Prostate gland (tissue), 2 donors: ENCODE data around the gene SEMA6A. TPM values are rescaled to one million over a fixed set of nuclear protein-coding genes. Genes with fewer than 3 reads are reported as not detected.

Experiments used
- DNase-seq: peaks from one replicate; pipeline ENCODE4 v3.0.0-alpha.2; 2019; ENCODE audit warnings: low spot score
- H3K27ac ChIP-seq, 2 donors: fragments of 200-600 bp; sonication (generic); 2 replicates each; pipeline ENCODE4 v1.5.1; 2017 to 2019
- H3K27me3 ChIP-seq: fragments of 200-600 bp; sonication (generic); replicated peaks from 2 replicates; pipeline ENCODE4 v1.5.1; 2019; ENCODE audit not compliant: insufficient read depth
- H3K36me3 ChIP-seq, 2 donors: fragments of 200-600 bp; sonication (generic); 1 replicate in 1 of 2; 2 replicates in 1 of 2; pipeline versions ENCODE4 v1.5.1 to v1.8.1; 2017 to 2019
- H3K4me1 ChIP-seq: fragments of 200-600 bp; sonication (generic); replicated peaks from 2 replicates; pipeline ENCODE4 v1.5.1; 2019
- H3K4me3 ChIP-seq, 2 donors: fragments of 200-600 bp; sonication (generic); 2 replicates each; pipeline ENCODE4 v1.5.1; 2017 to 2019
- H3K9me3 ChIP-seq: fragments of 200-600 bp; sonication (generic); 2 replicates; pipeline ENCODE4 v1.5.1; 2017
- CTCF ChIP-seq, 4 experiments: fragments of 200-600 bp in 2 of 4; fragments of 450-650 bp in 2 of 4; sonication (generic) in 2 of 4; IDR thresholded peaks; 1 replicate in 3 of 4; 2 replicates in 1 of 4; pipeline ENCODE4 v1.5.1; 2016 to 2019; ENCODE audit warnings: antibody characterized with exemption in 4 of 4, mild to moderate bottlenecking in 2 of 4, moderate library complexity in 2 of 4
- POLR2A ChIP-seq: fragments of 450-650 bp; IDR thresholded peaks from one replicate; pipeline ENCODE4 v1.6.1; 2016; ENCODE audit warnings: antibody characterized with exemption, mild to moderate bottlenecking
- POLR2AphosphoS5 ChIP-seq: sonication (generic); formaldehyde crosslinking; IDR thresholded peaks from one replicate; pipeline ENCODE4 v1.6.1; 2017; ENCODE audit warnings: antibody characterized with exemption
- WGBS: methylation state at CpG from one replicate; pipeline ENCODE4 v1.1.5; 2018; 5-methylcytosine and 5-hydroxymethylcytosine counted together
- intact Hi-C: fragments of 100-400 bp; cut with DNase I; formaldehyde crosslinking; loops from one replicate; pipeline ENCODE4 v1.14.2; 2022
- total RNA-seq, 2 donors: library from RNA; depleted of rRNA; stranded (reverse); fragments of >200 nt; gene quantifications; one replicate each; pipeline ENCODE4 v1.1.0, GENCODE V29; 2016

Gene SEMA6A
- total RNA-seq, 2 donors from 2014 or later: 12.8 to 57.1 TPM

- WGBS: 76% methylated on average over 3 of the region's 3 CpGs
- Histone ChIP-seq H3K9me3 (no peaks in the 10 kb centered on the region), H3K27me3 (no peaks in the 10 kb centered on the region), H3K27ac (no peak overlapping the region), H3K4me3 (no peak overlapping the region), H3K36me3 (no peaks in the 10 kb centered on the region), H3K4me1 (no peaks in the 10 kb centered on the region)
- intact Hi-C loops: no loop called here
- DNase-seq: no peak
- no peak for TF ChIP-seq CTCF (IDR thresholded peaks at IDR 0.05)
- no peak for TF ChIP-seq POLR2A
- TF ChIP-seq POLR2AphosphoS5: peak; percentile 28
These were observed 26.3 kb upstream of the SEMA6A start for GRCh38 chr5:116600876-116601275.

GRCh38 chr5:116598911-116599310, 24.3 kb upstream of the SEMA6A start:
- H3K4me3 ChIP-seq: no peak overlapping the region
- no peak overlapping the region for H3K27ac ChIP-seq
- no peaks in the 10 kb centered on the region for H3K27me3 ChIP-seq
- WGBS: 74% methylated on average over 1 of the region's 1 CpG
- intact Hi-C loops: no loop called here
- H3K36me3 ChIP-seq: no peaks in the 10 kb centered on the region
- no peaks in the 10 kb centered on the region for H3K9me3 ChIP-seq
- DNase-seq: no peak
- TF ChIP-seq CTCF (IDR thresholded peaks at IDR 0.05): no peak
- no peak for TF ChIP-seq POLR2AphosphoS5
- no peak for TF ChIP-seq POLR2A
- H3K4me1 ChIP-seq: no peaks in the 10 kb centered on the region

- TF ChIP-seq POLR2AphosphoS5 (no peak), CTCF (IDR thresholded peaks at IDR 0.05) (no peak), POLR2A (no peak)
- 39% methylated on average over 3 of the region's 3 CpGs for WGBS
- no peaks in the 10 kb centered on the region for H3K36me3 ChIP-seq
These were observed 20.9 kb upstream of the SEMA6A start for GRCh38 chr5:116595498-116595897.

GRCh38 chr5:116593340-116593739, 18.7 kb upstream of the SEMA6A start:
- 93% methylated on average over 5 of the region's 5 CpGs for WGBS
- no peaks in the 10 kb centered on the region for H3K9me3 ChIP-seq
- H3K4me1 ChIP-seq: no peaks in the 10 kb centered on the region
- no peak overlapping the region for H3K27ac ChIP-seq
- intact Hi-C loops: no loop called here
- DNase-seq: no peak
- H3K36me3 ChIP-seq: no peaks in the 10 kb centered on the region
- TF ChIP-seq CTCF (IDR thresholded peaks at IDR 0.05) (no peak), POLR2AphosphoS5 (no peak), POLR2A (no peak)
- no peaks in the 10 kb centered on the region for H3K27me3 ChIP-seq
- no peak overlapping the region for H3K4me3 ChIP-seq

More at GRCh38 chr5:116595498-116595897, 20.9 kb upstream of the SEMA6A start:
- Histone ChIP-seq H3K27me3 (no peaks in the 10 kb centered on the region), H3K9me3 (no peaks in the 10 kb centered on the region), H3K27ac (no peak overlapping the region), H3K4me3 (no peak overlapping the region), H3K4me1 (no peaks in the 10 kb centered on the region)
- intact Hi-C loops: no loop called here
- no peak for DNase-seq

GRCh38 chr5:116585227-116585626, 10.6 kb upstream of the SEMA6A start:
- intact Hi-C loops: no loop called here
- Histone ChIP-seq H3K9me3 (no peaks in the 10 kb centered on the region), H3K36me3 (no peaks in the 10 kb centered on the region), H3K4me3 (no peak overlapping the region), H3K27me3 (no peaks in the 10 kb centered on the region), H3K4me1 (no peaks in the 10 kb centered on the region), H3K27ac (no peak overlapping the region)
- no peak for DNase-seq
- 92% methylated on average over 3 of the region's 3 CpGs for WGBS
- no peak for TF ChIP-seq POLR2A
- no peak for TF ChIP-seq POLR2AphosphoS5
- TF ChIP-seq CTCF (IDR thresholded peaks at IDR 0.05): no peak
